DMS114 treated with DMSO at 0.1 percent for 48 hours (cell line): ENCODE data around the gene DIDO1.
"Not testable (repeated sequence)": the region's sequence is repeated elsewhere in the genome, so short reads cannot be mapped to it uniquely, and the experiment has no call there.

Experiments used
- DNase-seq: peaks from one replicate; lab custom pipeline; 2025; ENCODE audit not compliant: unreplicated experiment; lab: John Stamatoyannopoulos, UW

Gene DIDO1

GRCh38 chr20:62933966-62934365, 7.7 kb upstream of the DIDO1 start:
- no peak for DNase-seq

DNA sequence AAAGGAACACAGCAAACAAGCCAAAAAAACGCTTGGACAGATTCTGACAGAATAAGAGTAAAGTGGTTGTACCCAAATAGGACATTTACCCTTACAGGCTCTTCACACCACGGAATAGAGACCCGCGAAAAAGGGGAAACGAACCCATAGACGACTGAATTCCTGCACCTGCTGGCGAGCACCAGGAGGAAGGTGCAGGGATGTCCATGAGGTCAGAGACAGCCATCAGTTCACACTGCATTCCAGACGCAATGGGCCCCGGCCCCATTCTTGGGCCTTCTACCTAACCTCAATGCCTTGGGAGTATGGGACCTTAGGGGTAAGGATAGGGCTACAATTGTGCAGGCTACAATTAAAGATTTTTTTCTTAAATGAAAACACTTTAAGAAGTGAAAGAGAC, 5.2 kb upstream of the DIDO1 start:
- no peak for DNase-seq

DNA sequence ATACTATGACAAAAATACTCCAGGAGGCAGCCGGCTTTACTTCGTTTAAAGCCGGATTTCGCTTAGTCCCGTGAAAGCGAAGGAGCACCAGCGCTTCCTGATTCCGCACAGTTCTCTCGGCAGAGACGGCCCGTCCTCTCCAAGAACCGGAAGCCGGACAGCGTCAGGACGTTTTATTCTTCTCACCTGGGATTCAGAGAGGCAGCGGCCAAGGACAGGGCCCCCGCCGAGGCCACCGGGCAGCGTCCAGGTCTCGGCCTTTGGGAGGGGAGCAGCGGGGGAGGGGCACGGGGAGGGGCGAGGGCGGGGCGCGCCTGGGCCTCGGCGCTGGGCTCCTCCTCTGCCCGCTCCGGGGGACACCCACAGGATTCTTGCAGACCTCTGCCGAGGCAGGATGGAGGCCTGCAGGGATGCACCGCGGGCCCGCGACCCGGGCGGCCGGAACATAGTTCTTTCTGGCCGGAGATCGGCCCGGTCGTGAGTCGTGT, 2.8 kb upstream of the DIDO1 start:
- DNase-seq = no peak

DNA sequence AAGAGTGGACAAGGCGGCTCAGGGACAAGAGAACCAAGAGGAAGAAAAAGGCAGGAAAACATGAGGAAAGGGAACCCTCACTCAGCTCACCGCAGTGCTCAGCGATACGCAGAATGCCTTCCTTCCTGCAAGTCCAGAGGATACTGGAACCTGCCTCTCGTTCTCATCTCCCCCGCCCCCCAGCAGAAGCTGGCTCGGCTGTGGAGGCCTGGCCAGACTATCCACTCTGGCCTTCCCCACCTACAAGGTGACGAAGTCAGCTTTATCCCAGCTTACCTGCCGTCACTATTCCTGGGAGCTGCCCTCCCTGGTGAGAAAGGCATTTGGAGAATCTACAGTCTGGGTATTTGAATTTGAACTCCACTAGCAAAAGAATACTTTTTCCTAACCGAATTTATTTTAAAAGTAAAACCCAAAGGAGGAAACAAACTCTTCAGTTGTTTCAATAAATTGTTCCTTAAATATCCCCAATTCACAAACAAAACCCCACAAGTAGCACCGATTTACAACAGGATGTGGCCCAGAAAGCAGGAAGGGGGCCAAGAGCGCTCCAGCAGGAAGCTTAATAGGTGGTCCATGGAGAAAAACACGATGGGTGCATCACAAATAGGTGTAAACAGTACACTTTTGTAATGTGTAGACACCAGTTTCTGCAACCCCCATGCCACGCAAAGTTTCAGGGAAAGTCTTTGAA, 2.1 kb upstream of the DIDO1 start:
- DNase-seq = no peak

DNA sequence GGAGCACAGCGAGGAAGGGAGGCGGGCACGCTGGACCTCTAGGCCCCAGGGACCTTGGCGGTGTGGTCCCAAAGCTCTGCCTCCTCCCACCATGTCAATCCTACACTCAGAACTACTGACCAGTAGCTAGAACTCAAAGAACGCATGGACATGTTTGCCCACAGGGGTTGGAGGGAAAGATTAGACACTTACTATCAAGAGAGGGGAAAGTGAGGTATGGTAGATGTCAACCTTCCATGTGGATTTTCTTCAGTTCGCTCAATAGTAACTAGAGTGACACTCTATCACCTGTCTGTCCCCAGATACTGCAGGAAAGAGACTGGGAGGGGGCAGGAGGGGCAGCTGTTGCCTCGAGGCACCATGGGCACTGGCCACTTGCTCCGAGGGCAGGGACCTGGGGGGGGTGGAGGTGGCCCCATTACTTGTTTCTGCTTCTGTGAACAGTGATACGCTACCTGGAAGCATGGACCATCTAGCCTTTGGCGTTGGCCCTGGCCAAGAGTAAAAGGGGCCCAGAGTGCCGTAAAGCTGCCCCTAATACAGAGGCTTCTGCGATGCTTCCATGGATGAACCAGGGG, 912 bp upstream of the DIDO1 start:
- DNase-seq = peak; percentile 13

DNA sequence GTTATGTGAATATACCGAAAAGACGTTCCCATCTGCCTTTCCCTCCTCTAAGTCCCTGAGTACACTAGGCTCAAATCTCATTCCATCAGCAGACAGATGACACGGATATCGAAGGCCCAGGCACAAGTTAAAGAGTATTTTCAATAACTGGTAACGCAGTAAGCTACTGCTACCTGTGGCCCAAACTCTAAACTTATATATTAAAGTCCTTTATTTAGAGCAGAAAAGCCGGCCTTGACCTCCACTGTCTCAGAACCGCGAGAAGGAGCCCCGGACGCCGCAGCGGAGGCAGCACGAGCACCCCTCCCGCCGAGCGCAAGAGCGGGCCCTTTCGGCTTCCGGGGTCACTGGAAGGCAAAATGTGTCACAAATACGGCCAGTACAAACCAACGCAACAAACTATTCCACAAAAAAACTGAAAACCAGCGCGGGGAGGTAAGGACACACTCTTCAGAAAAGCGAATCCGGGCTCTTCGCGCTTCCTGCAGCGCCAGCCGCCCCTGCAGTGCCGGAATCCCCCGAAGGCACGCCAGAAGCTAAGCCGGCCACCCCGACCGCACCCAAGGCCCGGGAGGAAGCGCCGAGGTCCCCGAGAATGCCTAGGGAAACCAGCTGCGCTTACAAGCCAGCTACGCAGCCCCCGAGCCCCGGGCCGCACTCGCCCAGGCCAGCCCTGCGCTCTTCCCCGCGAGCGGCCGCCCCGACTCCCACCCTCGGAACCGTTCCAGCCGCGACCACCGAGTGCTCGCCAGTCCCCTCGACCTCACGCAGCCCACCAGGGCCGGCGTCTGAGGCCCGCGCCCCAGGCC, 681 bp downstream of the DIDO1 start:
- no peak for DNase-seq

DNA sequence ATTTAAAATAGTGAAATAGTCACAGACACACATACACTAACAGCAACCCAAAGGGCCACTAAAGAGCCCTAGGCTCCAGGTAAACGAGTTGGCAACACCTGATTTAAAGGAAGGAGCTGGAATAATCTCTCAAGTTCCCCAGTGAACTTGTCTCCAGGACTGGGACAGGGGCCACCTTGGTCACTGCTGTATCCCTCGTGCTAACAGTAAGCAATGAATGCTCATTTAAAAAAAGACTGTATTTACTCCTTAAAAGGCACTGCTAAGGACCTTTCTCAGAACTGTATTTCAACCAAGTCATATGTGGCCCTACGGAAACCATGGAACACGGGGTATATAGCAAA, 1.3 kb downstream of the DIDO1 start:
- DNase-seq = no peak

GRCh38 chr20:62924442-62925075, 1.7 kb downstream of the DIDO1 start:
- DNase-seq = no peak

DNA sequence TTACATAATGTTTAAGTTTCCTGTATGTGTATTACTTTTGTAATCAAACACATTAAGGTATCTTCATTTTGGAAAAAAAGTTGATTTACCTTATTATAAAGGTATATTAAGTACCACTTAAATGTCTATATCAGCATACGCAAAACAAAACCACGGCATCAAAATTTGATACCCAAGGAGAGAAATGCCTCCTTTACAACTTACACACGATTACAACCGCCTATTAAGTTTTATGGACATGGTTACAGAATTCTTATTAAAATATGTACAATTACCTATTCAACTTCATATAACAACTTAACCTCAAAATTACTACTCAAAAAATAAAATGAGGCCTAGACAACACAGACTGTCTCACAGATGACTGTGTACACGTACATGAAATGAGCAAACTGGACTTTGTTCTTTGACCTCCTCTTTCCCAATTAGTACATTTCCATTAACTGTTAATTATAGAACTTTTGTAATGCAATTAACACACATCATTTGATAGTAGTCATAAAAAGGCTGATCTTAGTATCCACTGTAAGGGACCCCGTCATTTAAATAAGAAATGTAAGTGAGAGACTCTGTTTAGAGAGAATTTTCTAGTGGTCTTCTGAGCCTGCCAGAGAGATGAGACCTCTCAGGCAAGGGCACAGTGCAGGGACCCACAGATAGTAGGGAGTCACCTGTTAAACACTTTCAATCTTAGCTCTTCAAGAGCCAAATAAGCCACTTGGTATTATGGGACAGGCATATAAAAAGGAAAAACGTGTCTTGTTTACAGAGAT, 2.5 kb downstream of the DIDO1 start:
- DNase-seq = no peak

DNA sequence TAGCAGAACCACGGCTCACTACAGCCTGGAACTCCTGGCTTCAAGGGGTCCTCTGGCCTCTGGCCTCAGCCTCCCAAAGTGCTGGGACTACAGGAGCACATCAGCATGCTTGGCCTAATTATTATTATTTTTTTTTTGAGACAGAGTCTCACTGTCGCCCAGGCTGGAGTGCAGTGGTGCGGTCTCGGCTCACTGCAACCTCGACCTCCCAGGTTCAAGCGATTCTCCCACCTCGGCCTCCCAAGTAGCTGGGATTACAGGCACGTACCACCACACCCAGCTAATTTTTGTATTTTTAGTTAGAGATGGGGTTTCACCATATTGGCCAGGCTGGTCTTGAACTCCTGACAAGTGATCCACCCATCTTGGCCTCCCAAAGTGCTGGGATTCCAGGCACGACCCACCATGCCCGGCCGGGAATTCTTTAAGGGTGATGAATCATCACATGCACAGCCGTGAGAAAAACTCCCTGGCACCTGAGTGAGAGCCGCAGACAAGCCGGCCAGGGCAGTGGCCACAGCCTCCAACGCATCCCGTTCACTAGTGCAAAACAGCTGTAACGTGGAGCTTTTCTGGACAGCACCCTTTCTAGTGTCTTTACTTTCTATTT, 3.1 kb downstream of the DIDO1 start:
- not testable (repeated sequence) for DNase-seq

- DNase-seq = no peak
Observed at GRCh38 chr20:62922451-62922921, 3.8 kb downstream of the DIDO1 start.

DNA sequence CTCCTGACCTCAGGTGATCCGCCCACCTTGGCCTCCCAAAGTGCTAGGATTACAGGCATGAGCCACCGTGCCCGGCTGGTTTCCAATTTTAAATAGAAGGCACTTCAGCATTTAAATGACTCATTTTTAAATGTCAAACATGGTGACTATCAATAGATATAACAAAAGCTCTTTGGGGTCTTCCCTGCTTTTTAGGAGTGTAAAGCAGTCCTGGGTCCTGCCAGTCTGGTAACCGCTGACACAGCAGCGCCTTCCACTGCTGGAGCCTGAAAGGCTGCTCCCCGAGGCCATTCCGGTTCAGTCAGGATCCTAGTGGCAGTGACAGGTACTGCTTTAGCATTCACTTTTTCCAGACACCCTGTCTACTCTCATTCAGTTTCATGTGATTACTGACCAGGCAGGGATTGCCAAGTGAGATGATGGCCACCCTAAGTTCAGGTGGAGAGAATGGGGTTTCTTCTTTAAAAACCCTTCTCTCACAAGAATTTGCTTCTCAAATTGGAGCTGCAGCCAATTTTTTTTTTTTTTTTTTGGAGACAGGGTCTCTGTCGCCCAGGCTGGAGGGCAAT, 5.1 kb downstream of the DIDO1 start:
- peak; percentile 16 for DNase-seq

GRCh38 chr20:62920039-62920645, 6.2 kb downstream of the DIDO1 start:
- DNase-seq = no peak

- no peak for DNase-seq
Observed at GRCh38 chr20:62918831-62919230, 7.5 kb downstream of the DIDO1 start.

GRCh38 chr20:62918147-62918546, 8.2 kb downstream of the DIDO1 start:
- DNase-seq = no peak

DNA sequence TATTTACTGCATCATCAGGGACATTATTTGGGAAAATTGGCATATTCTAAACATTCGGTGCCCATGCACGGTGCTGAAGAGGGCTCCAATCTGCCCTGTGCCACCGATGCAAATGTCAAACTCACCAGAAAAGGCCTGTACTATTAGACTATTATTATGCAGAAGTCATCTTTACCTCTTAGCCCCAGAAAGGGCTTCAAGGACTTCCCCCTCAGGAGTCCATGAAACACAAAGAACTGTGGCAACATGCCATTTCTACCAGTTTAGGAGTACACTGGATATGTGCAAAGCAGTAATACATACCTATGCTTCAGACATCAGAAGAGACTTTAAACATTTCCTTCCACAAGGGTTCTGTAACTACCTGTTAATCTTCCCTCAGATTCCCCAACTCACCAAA, 8.6 kb downstream of the DIDO1 start:
- DNase-seq = no peak

GRCh38 chr20:62916703-62917476, 9.4 kb downstream of the DIDO1 start:
- DNase-seq = no peak

DNA sequence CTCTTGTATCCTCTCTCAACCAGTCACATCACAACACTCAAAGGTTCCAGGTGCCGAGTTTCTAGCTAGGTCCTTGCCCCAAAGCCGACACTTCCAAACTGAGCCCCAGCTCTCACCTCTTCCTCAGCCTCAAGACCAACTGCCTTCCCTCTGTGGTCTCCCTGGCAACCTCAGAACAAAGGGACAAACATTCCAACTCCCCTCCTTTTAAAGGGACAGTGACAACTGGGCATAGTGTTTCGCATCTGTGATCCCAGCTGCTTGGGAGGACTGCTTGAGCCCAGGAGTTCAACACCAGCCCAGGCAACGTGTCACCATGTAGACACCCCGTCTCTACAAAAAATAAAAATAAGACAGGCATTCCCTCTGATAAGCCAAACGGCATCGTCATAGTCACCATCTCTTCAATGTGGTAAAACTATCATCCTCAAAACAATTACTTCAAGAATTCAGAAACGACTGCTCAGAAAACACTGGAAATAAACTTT, 11.3 kb downstream of the DIDO1 start:
- DNase-seq = no peak

DNA sequence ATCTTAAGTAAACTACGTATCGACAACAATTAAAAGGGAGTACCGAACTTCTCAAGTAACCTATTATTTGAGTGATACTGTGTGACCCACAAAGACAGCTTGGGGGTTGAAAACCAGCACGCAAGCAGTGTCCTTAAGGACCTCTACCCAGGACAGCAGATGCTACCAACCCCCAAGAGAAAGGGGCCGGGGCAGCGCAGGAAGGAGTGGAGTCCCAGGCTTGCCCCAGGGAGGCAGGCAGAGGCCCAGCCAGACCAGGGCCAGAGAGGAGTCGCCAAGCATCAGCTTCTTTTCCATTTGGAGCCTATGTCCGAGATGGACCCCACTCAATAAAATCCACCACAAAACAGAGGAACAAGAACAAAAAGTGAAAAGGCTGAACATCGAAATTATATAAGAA, 11.9 kb downstream of the DIDO1 start:
- DNase-seq = no peak
